Spleen (tissue), 7 donors: ENCODE data around the gene RSPO1.
"Not testable (repeated sequence)": the region's sequence is repeated elsewhere in the genome, so short reads cannot be mapped to it uniquely, and the experiment has no call there.

ENCODE experiments used
- CTCF ChIP-seq, 11 experiments: fragments of 200-600 bp in 7 of 11; fragments of 450-650 bp in 4 of 11; sonication (generic) in 4 of 11; IDR thresholded peaks in 8 of 11; conservative IDR thresholded peaks in 3 of 11; 1 replicate in 7 of 11; 2 replicates in 4 of 11; pipeline versions ENCODE4 v1.4.0 to v1.8.0; 2016 to 2021; ENCODE audit warnings: antibody characterized with exemption in 11 of 11, inconsistent platforms in 4 of 11, mild to moderate bottlenecking in 1 of 11
- POLR2A ChIP-seq, 3 donors: fragments of 450-650 bp; IDR thresholded peaks; one replicate each; pipeline ENCODE4 v1.5.1; 2017; ENCODE audit warnings: antibody characterized with exemption in 3 of 3, mild to moderate bottlenecking in 1 of 3
- POLR2AphosphoS5 ChIP-seq, 3 donors: sonication (generic); formaldehyde crosslinking; IDR thresholded peaks; one replicate each; pipeline ENCODE4 v1.5.1; 2017; ENCODE audit warnings: antibody characterized with exemption in 3 of 3
- donor health status: DM: no; HTN: no; CAD: no; lungs with moderate emphysema.
- donor health status: DM: no; HTN: no; CAD: no.
- donor health status: DM: no; HTN: no; CAD: no.

- TF ChIP-seq CTCF (IDR thresholded peaks at IDR 0.05 in 8 of 11, conservative IDR thresholded peaks at IDR 0.05 in 3 of 11); POLR2A (IDR thresholded peaks at IDR 0.05); POLR2AphosphoS5 (IDR thresholded peaks at IDR 0.05): not testable (repeated sequence)
Measured at GRCh38 chr1:37684182-37684581, 49.5 kb upstream of the RSPO1 start.
